OCI-LY3 (cell line): ENCODE results near the gene SNX15.

Experiments
- EZH2phosphoT487 ChIP-seq: fragments of 200-600 bp; shearing (Covaris generic); IDR thresholded peaks from 2 replicates; pipeline ENCODE4 v1.6.1; 2018; ENCODE audit warnings: antibody characterized with exemption, mixed run types, low read depth
- TF ChIP-seq, protein P1 (sequence below): fragments of 200-600, 300-600 bp; sonication (generic); IDR thresholded peaks from 2 replicates; pipeline ENCODE4 v1.5.1; 2014; ENCODE audit warnings: antibody characterized with exemption, low read length, low read depth

DNA sequence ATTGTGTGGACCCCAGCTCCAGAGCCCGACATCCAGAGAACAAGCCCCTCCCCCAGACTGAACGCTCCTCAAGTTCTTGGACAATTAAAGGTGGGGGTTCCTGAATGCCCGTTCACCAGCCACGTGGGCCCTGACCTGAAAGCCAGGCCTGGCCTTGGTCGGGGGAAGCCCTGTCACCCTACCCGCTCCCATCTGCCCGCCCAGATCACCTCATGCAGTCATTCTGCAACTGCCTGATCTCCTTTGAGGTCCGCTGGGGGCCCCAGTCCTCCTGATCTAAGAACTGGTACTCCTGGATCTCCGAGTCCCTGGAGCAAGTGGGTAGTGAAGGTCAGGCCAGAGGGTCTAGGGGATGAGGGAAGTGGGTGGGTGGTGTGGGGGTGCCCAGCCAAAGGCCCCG lies 40.2 kb downstream of the SNX15 start:
- TF ChIP-seq, protein P1, sequence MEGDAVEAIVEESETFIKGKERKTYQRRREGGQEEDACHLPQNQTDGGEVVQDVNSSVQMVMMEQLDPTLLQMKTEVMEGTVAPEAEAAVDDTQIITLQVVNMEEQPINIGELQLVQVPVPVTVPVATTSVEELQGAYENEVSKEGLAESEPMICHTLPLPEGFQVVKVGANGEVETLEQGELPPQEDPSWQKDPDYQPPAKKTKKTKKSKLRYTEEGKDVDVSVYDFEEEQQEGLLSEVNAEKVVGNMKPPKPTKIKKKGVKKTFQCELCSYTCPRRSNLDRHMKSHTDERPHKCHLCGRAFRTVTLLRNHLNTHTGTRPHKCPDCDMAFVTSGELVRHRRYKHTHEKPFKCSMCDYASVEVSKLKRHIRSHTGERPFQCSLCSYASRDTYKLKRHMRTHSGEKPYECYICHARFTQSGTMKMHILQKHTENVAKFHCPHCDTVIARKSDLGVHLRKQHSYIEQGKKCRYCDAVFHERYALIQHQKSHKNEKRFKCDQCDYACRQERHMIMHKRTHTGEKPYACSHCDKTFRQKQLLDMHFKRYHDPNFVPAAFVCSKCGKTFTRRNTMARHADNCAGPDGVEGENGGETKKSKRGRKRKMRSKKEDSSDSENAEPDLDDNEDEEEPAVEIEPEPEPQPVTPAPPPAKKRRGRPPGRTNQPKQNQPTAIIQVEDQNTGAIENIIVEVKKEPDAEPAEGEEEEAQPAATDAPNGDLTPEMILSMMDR, result no peak
- TF ChIP-seq EZH2phosphoT487, result no peak
